Dermis microvascular lymphatic vessel endothelial cell (primary cell): ENCODE results near the gene TKTL1. TPM values are rescaled to one million over a fixed set of nuclear protein-coding genes. Genes with fewer than 3 reads are reported as not detected.

ENCODE experiments used
- DNase-seq, 2 donors: peaks; one replicate each; pipeline versions ENCODE4 v3.0.0 to v3.0.0-alpha.2; 2010; ENCODE audit warnings: low read depth in 2 of 2
- total RNA-seq: library from RNA; depleted of rRNA; stranded (reverse); fragments of >200 nt; gene quantifications from 2 replicates; pipeline ENCODE4 v1.2.1, GENCODE V29; 2014

Gene TKTL1
- total RNA-seq, 1 donor from 2014 or later: under 0.01 TPM

GRCh38 chrX:154360155-154360713 lies 64.6 kb downstream of the TKTL1 start:
- DNase-seq: no peak

- DNase-seq: no peak
These were observed 66.6 kb downstream of the TKTL1 start for GRCh38 chrX:154362085-154362742.

- DNase-seq: no peak
These were observed 68.3 kb downstream of the TKTL1 start for GRCh38 chrX:154363706-154364439.

- no peak for DNase-seq
These were observed 69.5 kb downstream of the TKTL1 start for GRCh38 chrX:154365052-154365600.

- no peak for DNase-seq
These were observed 70.5 kb downstream of the TKTL1 start for GRCh38 chrX:154365997-154366665.

- no peak for DNase-seq
These were observed 71.1 kb downstream of the TKTL1 start for GRCh38 chrX:154366666-154367055.

GRCh38 chrX:154367474-154368308 lies 72.1 kb downstream of the TKTL1 start:
- no peak for DNase-seq

- peak; percentile 36 to 83 for DNase-seq
These were observed 73.2 kb downstream of the TKTL1 start for GRCh38 chrX:154368630-154369448.

GRCh38 chrX:154369449-154370299 lies 74.1 kb downstream of the TKTL1 start:
- peak; percentile 87 to 94 for DNase-seq

GRCh38 chrX:154370300-154371016 lies 74.9 kb downstream of the TKTL1 start:
- DNase-seq: peak; percentile 33 to 42

- DNase-seq: peak; percentile 75 to 93
These were observed 75.6 kb downstream of the TKTL1 start for GRCh38 chrX:154371017-154371788.

GRCh38 chrX:154371789-154372300 lies 76.2 kb downstream of the TKTL1 start:
- DNase-seq: no peak

GRCh38 chrX:154372612-154373022 lies 77.0 kb downstream of the TKTL1 start:
- DNase-seq: no peak

- peak; percentile 33 to 66 for DNase-seq
These were observed 78.0 kb downstream of the TKTL1 start for GRCh38 chrX:154373340-154374306.

GRCh38 chrX:154374313-154375155 lies 78.9 kb downstream of the TKTL1 start, which contains the start of gene FLNA:
Gene FLNA (minus strand): TSS chrX:154374634. CDS start chrX:154371245, 3,389 bp downstream.
- peak in 1 of 2 donors; percentile 29 for DNase-seq
